DMS153 (cell line): ENCODE results near the gene SLC29A3.

Experiments used
- DNase-seq: peaks from one replicate; lab custom pipeline; 2025; lab: John Stamatoyannopoulos, UW

SLC29A3 gene

DNA sequence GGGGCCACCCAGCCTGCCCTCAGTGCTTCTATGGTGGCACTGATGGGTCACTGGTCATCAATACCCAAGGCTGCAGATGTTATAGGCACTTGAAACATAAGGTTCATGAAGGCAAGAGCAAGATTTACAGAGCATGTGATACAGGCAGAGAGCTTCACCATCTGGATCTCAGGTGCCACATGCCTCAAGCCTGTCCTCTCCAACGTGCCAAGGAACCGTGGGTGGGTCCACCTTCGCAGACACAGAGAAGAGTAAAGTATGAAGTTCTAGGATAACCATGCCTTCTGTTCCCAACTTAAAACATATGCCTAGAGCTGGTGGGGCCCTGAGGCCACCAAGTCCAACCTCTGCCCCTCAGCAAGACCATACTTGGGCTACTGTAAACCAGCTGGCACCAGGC lies 51.0 kb downstream of the SLC29A3 start:
- DNase-seq = no peak

DNA sequence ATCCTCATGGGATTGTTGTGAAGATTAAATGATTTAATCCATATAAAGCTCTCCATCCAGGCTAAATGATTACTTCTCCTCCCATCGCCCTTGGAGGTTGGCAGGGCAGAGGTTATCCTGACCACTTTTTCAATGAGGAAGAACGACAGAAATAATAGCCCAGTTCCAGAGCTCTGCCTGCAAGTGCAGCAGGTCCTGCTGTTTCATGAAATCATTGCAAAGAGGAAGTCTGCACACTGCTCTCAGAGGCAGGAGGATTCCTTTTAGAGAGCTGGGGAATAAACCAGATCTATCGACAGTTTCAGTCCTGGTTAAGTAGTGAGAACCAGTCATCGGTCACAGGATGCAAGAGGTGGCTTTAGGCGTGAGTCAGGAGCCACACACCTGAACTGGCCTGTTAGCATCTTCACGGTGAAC lies 52.7 kb downstream of the SLC29A3 start:
- no peak for DNase-seq

DNA sequence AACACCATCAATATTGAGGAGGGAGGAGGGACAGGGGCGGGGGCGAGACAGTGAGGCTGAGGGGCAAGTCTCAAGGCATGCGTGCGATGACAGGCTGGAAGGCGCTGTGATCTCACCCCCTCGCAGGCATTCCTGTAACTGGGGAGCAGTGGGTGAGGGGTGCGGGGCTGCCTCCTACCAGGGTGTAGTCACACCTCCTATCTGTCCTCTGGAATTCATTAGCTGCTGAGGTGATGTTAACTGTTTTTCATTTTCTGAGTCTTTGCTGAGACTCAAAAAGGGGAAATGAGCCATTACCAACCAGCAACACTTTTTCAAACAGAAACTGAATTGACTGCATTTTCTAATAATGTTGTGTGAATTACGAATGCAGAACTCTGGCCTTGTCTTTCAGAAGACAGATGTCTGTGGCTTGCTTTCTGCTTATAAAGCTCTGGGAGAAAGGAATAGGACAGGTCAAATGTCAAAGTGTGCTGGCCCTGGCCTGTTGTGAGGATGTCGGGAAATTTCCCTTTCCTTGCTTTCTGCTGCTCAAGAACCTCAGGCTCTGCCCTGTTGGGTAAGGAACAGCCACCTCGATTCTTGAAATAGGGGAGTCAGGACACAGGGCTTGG lies 53.9 kb downstream of the SLC29A3 start:
- DNase-seq = no peak

DNA sequence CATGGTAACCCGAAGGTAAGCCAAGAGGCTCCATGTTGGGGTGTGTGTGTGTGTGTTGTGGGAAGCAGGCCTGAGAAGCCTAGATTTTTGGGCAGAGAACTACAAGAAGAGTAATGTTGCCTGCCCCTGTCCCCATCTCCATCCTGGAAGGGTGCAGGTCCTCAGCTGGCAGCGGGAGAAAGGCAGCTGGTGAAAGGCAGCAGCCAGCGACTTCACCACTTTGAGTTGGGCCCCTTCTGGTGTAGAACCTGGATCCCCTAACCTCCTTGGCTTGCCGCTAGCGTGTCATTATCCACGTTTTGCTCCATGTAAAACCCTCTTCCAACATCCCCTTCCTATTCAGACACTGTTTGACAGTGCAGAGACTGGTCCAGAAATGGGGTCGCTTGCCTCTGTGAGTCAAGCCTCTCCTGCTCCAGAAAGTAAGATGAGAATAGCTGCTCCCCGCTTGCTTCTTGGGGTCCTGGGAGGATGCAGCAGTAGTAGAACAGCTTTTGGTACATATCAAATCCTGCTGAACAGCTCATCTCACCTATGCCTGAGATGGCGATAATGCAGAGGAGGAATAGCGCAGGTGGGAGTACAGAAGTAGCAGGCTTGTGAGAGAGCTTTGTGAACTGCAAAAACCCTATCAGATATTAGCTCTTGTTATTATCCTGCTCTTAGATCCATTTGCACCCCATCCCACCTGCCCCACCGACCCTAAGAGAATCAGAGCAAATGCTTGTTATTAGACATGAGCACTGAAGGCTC lies 55.6 kb downstream of the SLC29A3 start:
- DNase-seq = no peak

DNA sequence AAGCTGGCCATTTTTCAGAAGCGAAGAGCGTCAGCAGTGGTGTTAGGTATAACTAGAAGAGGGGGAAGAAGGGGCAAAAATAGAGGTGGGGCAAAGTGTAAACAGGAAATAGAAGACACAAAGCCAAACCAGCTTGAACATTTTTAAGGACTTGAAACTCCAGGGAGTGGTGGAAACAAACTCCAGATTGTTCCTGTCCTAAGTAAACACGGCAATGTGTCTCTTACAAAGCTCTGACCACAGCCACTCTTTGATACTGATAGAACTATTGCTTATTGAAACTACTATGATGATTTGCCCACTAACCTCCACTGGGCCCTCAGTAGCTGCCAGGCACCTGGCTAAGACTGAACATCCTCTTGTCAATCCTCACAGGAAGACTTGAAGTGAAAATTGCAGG lies 56.9 kb downstream of the SLC29A3 start:
- no peak for DNase-seq

DNA sequence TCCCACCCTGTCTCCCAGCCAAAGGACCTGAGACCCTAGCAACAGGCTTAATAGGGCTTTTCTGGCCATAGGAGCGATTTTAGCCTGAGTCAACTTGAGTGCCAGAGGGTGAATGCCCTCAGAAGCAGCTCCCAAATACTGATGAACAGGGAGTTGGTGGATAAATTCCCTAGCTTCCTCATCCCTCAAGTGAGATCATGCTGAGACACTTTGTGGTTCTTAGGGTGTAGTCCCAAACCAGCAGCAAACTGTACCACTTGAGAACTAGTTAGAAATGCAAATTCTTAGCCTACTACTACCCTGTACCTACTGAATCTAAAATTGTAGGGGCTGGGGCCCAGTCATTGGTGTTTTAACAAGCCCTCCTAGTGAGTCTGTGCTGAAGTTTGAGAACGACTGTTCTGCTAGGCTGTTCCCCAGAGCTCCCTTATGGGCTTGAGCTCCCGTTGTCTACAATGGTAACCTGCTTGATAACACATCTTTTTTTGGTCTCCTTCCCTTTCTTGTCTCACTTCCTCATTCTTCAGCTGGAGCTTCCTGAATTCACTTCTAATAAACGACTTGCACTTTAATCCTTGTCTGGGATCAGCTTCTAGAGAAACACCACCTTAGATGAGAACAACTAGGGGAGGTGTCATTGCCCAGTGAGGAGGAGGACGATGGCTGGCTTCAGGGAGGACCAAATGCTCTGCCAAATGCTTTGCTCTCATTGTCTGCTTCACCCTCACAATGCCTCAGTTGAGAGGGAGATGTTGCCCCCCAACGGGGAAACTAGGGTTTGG lies 59.5 kb downstream of the SLC29A3 start:
- no peak for DNase-seq

DNA sequence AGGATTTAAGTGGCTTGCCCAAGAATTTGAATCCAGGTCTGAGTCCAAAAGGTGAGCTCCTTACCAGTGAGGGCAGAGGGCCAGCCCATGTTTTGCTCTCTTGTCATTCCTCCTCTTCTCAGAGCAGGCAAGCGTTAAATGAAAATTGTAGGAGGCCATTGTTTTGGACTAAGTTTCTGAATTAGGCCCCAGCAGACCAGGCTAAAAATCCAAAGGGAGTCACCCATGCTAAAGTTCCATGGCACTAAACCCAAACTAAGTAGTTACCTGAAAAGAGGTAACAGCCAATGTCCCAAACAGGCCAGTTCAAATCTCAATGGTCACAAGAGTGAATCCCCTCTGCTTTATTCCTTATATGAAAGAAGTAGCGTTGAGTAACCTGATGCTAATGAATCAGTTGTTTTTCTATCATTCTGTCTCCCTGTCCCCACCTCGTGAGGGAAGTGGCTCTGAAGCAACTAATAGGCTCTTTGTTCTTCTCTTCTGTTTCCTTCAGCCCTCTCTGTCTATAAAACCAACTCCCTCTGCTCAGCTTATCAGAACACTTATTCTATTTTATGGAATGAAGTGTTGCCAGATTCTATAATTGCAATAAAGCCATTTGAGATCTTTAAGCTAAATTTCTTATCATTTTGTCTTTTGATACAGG lies 60.2 kb downstream of the SLC29A3 start:
- DNase-seq = no peak

DNA sequence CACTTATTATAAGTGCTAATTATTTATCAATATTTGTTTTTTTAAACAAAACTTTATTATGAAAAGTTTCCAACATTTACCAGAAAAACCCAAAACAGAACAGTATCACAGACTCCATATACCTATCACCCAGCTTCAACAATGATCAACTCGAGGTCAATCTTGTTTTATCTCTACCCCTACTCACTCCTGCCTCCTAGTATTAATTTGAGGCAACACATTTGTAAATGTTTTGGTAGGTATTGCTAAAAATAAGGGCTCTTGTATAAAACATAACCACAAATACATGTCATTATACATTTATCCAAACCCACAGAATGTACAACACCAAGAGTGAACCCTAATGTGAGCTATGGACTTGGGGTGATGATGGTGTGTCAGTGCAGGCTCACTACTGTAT lies 61.8 kb downstream of the SLC29A3 start:
- DNase-seq = no peak

DNA sequence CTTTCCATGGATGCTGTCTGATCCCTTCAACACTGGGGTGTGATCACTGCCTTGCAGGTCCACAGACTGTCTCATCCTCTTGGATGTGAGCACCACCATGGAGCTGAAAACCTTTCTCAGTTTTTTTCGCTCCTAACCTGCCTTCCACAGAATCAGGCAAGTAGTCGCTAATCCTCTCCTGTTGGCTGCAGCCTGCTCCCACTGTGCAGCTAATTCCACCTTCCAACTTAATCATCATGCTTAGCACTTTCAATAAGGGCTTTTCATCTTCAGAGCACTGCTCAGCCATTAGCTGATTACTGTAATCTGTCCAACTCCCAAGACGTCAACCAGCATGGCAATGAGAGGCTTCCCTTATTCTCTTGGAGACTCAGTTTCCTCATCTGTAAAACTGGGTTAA lies 62.6 kb downstream of the SLC29A3 start:
- no peak for DNase-seq

DNA sequence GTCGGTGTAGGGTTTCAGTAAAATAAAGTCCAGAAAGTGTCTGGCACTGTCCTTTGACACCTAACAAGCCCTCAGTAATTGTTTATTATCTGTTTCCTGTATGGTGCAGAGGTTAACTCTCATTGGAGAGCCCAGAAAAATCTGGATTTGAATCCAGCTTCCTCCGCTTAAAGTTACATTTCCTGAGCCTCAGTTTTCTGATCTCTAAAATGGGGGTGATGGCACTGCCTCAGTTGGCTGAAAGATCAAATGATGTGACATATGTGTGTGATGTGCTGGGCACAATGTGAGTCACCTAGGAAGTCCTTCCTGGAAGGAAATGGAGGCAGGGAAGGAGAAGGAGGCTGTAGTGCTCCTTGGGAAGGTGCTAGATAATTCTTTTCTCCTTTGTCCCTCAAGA lies 63.0 kb downstream of the SLC29A3 start:
- DNase-seq = no peak

DNA sequence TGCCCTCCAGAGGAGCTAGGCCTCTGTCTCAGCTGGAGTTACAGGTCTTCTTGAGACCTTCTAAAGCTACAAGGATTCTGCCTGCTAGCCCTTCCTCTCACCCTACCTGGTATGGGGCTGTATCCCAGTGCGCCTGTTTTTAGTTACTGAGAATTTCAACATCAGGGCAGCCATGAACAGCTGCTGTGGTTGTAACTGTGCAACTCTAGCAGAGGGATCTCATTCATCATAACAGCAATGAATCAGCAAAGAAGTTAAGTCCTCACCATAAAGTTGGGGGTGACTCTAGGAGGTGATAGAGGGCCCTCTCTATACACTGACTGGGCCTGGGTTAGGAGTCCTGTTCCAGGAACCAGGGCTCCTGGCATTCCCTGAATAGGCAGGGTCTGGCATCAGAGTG lies 63.7 kb downstream of the SLC29A3 start:
- DNase-seq = no peak

DNA sequence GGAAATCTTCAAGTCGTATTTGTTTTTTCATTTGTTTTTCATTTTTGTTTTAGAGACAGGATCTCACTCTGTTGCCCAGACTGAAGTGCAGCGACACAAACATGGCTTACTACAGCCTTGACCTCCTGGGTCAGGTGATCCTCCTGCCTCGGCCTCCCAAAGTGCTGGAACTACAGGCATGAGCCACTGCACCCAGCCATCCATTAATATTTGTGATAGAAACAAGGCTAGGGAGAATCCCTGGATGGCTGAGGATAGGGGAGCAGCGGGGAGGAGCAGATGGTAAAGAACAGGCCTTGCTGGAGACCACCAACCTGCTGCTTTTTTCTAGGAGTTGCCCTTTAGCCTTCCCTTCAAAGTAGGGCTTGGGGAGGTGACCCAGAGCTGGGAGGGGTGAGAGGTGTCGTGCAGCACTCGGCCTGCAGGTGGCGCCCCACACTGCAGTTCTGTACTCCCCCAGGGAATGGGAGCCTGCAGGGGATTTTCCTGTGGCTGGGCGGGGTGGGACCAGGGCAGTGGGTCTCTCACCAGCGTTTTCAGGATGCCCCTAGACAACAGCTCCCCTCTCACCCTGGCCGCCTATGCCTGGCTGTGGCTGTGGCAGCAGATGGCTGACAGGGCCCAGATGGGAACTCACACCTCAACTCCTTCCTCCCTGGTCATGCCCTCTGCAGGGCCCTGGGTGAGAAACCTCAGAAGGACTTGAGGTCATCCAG lies 65.1 kb downstream of the SLC29A3 start:
- no peak for DNase-seq

DNA sequence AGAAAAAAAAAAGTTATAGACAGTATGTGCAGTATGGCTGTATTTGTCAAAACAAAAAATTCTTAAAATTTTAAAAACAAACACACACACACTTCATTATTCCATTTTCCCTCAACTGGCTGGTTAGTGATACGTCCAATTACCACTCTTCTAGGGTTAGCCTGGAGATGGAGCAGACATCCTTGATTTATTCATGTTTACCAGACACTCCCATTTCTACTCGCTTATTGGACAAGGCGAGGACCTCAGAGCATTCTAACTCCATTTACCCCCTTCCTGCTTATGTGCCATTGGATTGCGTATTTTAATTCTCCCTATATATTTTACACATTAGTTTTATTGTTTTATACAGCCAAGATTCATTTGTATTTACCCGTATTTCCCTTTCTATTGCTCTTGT lies 69.1 kb downstream of the SLC29A3 start:
- DNase-seq = no peak

DNA sequence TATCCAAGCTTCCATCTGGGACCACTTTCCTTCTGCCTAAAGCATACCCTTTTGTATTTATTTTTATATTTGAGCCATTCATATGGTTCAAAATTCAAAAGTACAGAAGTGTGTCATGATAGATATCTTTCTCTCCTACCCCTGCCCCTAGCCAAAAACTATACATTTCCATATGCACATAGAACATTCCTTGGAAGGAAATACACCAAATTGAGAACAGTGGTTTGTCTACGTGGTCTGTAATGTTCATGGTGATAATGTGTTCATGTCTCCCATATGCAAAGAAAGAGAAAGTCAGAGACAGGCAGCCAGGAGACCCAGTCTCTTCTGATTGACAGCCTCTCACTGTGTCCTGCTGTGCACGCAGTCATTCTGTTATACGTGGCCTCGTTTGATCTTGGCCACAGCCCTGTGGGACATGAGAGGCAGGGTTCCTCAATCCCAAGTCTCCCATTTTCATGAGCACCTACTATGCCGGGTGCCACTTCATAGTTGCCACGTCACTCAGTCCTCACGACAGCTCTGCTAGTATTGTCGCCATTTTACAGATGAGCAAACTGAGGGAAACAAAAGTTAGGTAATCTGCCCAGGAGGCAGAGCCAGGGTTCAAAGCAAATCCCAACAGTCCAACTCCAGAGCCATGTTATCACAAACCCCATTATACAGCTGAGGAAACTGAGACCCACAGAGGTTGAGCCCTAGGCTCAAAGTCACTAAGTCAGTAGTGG lies 69.7 kb downstream of the SLC29A3 start:
- DNase-seq = no peak

DNA sequence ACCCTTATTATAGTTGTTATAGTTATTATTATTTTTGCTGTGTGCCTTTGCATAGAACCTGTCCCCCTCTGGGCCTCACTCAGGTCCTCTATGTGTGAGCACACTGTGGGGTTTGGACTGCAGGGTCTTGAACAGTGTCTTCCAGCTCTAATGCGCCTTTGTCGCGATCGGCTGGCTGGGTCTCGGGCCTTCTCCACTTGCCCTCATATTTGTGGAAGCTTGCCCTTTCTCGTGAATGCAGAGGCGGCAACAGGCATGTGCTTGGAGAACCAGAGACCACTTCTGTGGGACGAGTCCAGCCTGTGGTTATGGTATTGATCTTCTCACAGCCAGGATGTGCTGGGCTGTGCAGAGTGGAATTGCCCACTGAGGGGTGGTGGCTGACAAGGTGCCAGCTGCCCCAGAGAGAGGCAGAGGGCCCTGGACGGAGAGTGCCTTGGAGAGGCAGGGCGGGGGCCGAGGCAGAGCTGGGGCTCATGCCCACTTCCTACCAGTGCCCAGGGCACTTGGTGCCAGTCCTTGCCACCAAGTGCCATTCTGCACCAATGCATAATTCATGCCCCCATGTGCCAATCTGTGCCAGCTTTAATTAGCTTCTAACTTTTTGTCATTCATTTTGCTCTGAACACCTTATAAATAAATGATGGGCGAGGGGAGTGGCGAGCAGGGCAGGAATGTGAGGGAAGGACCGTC lies 70.9 kb downstream of the SLC29A3 start:
- DNase-seq = no peak

DNA sequence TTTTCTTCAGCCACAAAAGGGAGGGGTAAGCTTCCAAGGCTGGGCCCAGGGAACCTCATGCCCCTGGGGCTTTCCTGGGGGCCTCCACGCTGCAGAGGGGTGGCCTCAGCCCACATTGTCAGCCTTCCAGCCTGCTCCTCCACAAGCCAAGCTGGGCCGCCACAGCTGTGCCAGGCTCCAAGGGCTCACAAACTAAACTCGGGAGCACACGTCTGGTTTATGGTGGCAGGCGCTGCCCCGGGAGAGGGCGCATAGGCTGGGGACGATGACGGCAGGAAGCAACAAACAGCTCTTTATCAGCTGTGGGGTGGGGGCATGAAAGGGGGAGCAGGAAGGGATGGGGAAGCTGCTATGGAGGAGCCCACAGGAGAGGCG lies 71.4 kb downstream of the SLC29A3 start:
- DNase-seq = no peak

DNA sequence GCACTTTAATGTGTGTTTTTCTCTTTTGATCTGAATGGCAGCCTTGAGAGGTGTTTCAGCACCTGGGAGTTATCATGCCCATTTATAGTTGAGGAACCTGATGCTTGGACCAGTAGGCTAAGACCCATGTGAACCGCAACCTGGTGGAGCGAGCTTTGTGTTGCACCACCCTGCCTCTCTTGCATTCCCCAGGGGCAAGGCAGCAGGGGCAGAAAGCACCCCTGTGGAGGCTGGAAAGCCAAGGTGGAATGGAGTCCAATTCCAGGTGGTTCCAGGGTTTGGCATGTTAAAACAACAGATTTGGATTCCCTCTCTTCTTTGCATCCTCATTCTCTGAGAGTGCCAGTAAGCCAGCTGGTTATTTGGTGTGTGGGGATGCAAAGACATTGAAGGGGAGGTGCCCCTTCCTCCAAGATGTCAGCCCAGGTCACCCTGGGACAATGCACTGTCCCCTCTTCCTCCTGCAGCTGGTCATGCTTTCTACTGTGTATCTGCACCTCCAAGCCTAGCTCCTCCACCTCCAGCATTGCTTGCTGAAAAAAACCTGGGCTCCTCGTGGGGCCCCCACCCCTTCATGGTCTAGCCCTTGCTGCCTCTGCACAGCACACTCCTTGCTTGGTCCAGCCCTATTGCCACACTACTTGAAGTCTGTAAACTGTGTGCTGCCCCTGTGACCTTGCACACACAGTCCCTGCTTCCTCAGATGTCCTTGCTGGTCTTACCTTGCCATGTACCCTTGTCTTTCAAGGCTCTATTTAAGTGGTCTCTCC lies 72.0 kb downstream of the SLC29A3 start:
- no peak for DNase-seq

DNA sequence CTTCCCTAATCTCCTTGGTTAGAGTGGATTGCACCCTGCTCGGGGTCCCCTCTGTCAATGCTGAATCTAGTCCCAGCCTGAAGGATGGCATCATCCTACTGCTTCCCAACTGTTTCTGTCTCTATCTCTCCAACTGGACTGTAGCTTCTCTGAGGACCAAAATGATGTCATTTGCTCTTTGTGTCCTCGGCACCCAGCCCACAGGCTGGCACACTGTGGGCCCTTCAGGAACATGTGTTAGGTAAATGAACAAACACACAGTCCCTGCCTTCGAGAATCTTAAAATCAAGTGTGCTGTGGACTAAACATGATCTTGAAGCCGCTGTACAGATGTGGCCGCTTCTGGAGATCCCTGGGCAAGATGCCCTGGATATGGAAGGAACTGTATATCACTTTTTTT lies 72.6 kb downstream of the SLC29A3 start:
- no peak for DNase-seq

DNA sequence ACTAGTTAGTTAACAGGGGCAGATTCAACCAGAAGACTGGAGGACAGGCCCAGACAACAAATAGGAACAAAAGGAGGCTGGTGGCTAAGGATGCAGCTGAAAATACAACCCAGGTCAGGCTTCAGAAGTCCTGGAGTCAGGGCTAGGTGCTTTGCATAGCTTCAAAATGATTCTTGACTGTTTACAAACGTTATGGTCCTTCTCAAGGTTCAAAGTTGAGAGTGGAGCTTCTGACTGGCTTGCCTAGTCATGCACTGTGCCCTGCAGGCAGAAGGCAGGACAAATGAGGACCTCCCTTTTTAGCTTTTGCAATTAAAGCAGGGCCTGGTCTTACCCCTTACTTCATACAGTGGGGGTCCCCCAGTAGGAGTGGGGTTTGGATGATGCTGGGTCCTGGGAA lies 73.2 kb downstream of the SLC29A3 start:
- DNase-seq = no peak
